Measurements from ENCODE around the gene MTCL1.

The MTCL1 gene

DNA sequence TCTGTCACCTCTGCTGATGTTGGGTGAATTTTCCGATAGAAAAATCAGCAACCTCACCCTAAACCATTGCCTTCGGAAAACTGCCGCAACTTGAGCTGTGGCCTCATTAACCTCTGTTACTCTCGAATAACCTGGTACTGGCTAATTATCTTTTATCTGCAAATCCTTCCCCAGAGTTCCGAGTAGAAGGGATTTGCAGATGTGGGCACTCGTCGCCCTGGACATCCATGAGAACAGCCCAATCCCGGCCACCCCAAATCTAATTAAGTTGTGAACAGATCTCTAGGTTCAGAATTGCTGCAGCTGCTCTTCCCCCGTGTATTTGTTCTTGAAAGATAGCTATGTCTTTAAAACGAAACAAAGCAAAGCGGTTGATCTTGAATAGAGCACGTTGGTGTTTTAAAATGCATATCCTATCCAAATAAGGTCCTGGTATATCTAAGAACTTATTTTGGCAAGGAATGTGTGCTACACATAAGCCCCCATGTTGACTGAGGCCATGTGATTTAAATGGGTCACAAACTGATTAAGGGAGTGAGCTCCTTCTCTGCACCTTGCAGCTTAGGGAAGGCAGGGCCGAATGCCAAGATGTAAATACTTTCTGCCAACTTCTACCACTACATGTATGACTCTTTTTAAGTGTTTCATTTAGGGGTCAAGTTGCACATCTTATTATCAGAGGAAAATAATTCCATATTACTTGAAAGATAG, 88.2 kb downstream of the MTCL1 start:
- DNase-seq (ENCODE audit: low read depth in 2 of 2), result no peak

DNA sequence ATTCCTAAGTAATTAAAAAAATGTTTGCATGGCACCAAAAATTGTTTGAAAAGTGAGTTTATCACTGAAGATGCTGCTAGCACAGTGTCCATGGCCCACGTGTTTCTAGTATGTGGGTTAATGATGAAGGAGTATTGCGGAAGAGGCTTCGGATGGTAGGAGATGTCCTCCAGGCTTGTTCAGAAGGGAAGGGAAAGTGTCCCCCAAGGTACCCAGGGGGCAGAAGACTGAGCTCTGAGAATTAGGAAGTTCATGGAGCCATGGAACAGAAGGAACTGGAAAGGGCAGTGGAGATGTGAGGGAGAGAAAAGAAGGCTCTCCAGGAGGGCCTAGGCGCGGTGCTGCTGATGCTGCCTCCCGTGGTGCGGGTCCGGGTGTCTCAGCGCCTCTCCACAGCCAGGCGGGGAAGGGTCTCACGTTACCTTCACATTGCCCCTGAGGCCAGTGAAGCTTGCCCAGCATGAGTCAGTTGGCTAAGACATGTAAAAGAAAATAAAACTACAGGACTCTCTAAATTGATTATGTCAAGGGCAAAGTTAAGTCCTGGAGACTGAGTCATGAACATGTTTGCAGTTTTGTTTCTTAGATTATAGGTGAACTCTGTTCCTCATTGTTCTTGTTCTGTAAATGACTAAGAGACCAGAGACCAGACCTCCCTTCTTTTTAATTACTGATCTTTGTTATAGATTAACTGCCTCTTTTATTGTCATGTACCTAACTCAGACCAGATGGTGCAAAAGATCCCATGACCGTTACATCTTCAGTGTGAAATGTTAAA, 89.0 kb downstream of the MTCL1 start:
- no peak for DNase-seq (ENCODE audit: low read depth in 2 of 2)

DNA sequence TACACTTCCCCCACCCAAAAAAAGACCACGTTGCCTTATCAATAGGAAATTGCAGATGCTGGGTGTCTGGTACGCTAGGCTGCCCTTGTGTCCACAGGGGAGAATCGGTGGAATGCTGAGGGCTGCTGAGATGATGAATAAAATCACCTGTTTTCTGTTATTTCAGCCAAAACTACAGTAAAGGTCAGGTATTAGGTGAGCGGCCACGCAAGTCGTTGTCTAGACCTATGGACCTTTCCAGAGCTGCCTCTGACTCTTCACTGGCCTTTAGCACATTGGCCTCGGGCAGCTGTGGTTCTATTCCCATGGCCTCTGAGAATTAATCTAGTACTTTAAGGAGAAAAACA, 89.6 kb downstream of the MTCL1 start:
- DNase-seq (ENCODE audit: low read depth in 2 of 2), result no peak

DNA sequence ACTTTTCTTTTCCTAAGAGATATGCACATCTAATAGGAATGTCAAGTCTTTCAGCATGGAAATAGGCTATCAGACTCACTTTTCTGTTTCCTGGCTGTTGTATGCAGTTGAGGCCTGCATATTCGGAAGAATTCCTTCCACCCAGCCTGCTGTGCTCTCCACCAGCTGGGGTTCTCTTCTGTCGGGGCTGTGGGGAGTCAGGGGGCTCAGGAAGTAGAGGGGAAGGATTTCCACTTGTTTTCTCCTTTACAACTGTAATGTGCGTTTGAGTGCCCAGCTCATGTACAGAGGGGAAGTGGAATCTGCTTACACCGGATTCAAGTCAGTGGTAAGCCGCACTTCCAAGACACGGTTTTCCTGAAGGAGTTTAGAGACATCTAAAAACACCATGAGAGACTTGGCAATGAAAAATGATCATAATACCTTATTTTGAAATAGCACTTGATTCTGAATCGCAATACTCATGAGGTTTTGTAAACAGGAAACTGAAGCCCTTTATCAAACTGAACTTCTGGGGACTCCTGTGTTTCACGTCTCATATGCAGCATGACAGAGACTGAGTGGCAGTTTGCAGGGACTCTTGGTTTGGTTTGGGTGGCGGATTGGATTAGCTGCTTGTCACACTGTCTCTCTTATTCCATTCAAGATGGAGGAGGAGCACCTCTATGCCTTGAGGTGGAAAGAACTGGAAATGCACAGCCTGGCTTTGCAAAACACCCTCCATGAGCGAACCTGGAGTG, 90.4 kb downstream of the MTCL1 start:
- DNase-seq (ENCODE audit: low read depth in 2 of 2), result no peak

DNA sequence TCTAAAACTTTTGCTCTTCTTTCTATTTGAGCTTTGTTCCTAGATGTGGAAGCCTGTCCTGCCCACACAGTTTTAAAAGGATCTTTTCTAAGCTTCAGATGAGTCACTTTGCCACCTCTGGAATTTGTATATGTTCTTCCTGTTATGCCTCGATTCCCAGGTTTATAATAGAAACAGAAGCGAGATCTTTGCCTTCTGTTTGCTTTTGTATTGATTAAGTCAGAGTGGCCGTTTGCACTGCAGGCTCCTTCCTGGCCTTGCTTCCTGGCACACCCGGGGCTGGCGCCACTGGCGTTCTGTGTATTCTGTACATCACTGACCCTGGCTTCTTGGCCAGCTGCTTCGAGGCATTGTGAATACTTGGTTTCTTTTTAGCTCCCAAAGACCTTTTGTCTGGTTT, 91.8 kb downstream of the MTCL1 start:
- DNase-seq (ENCODE audit: low read depth in 2 of 2), result no peak

DNA sequence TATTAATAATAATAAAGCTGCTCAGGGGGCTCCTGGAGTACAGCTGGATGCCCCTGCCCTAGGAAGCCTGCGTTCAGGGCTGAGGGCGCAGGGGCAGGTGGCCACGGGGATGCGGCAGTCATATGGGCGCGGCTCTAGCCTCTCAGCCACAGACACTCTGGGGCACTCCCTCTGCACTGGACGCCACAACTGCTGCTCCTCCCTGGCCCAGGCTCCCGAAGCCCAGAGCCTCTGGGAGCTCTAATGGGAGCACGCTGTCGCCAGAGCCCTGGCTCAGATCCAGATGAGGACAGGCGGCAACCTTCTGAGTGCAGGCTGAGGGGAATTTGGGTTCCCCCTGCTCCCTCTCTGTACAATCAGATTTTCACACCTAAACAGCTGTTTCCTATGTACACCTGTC, 93.6 kb downstream of the MTCL1 start:
- DNase-seq (ENCODE audit: low read depth in 2 of 2), result no peak

DNA sequence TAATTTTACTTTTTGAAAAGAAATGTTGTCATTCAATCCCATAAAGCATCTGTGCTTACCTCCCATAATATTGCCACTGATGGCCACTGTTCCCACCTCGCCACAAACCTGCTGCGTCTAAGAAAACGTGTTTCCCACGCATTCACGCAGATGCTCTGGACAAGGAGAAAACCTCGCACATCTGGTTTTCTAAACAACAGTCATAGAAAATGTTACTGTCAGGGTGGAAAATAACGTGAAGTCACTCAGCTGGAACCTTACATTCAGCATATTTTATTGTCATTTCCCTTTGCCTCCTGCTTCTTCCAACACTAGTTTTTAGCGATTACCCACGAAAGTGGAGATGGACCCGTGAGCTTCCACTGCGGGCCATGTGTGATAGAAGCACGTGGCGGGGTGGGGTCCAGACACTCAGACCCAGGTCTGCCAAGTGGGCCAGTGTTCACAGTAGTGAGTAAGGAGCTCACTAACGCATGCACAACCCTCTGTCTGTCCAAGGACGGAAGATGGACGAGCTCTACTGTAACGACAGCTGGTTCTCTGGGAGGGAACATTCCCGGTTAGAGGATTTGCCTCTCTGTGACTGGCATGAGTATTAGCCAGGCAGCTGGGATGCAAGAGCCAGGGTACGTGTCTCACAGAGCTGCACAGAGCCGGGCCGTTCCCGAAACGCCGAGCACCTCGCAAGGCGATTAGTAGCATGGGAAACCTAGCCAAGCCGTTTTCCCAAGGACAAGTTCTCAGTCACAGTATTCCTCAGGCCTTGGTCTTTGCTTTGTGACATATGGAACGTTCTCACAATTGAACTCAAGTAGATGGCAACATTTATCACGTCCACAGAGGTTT, 94.5 kb downstream of the MTCL1 start:
- DNase-seq (ENCODE audit: low read depth in 2 of 2), result no peak

DNA sequence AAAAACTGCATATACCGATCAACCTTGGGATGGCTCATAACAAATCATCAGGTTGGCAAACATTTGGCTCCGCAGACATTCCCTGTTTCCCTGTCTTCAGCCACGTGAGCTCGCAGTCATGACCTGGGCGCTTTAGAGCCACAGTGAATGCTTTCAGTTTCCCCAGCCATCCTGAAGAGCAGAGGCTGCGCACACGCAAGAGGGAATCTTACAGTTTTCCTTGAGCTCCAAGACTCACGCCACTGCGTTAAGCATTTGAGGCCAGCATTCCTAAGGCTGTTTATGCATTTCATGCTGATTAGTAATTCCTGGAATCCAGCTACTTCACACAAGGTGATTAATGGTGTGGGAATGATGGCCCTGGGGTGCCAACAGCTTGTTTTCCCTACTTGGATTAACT, 95.1 kb downstream of the MTCL1 start:
- no peak for DNase-seq (ENCODE audit: low read depth in 2 of 2)

DNA sequence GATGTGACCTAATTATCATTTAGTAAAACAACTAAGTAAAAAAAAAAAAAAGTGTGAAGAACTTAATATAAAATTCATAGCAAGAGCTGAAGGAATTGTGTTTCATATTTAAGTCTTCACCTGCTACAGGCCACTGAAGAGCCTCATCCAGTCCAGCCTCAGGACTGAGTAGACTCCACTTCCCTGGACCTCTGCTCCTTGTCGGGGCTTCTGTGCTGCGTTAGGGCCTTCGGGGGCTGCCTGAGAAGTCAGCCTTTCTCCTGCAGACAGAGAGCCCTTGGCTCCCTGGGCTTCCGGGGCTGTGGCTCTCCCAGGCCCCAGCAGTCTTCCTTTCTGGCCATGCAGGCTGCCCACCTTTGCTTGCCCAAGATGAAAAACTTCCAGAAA, 95.5 kb downstream of the MTCL1 start:
- DNase-seq (ENCODE audit: low read depth in 2 of 2), result no peak

DNA sequence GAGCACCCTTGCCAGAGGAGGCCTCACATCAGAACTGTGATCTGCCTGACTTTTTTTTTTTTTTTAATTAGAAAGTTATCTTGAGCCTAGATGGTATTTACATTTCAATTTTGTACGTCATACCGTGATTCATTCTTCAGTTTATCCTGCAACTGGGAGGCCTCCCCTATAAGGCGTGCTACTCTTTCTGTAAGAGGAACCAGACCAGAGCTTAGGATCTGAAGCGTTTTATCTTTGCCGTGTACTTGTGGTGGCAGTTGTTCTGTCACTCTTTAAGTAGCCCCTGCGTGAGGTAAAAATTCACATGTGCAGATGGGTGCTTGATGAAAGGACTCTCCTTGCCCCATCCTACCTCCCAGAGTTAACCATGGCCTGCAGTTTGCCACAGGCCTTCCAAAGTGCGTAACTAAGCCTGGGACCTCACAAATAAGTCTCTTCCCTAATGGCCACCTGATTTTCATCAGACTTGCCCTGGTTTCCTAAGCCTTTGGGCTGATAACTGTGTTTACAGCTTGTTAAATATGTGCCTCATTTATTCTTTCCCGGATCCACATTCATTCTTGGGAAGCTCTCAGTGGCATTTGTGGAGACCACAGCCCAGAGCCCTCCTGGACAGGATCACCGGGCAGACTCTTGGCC, 96.0 kb downstream of the MTCL1 start:
- DNase-seq (ENCODE audit: low read depth in 2 of 2), result no peak

DNA sequence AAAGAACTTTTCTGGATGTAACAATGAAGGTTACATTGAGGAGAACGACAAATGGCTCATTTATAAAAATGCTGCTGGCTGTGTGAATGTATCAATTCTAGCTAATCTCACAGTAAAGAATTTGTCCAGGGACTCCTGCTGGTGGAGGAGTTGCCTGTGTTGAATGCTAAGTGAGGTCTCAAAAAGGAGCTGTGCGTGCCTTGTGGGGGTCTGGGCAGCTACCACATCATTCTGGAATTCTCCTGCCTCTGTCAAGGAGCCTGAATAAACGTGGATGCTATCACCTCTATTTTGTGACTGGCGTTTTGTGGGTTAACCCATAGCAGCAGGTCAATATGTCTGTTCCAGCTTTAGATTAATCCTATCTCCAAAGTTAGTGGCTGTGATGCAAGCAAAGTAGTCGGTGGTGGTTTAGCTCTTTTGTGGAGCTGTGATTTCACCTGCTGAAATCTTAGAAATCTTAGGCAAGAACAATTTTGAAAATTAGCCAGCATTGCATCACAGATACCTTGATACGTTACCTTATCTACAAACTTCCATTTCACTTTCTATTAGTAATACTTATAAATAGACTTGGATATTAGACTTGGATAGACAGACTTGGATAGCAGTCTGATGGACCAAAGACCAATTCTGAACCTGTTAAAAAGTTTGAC, 96.8 kb downstream of the MTCL1 start:
- DNase-seq (ENCODE audit: low read depth in 2 of 2), result no peak

DNA sequence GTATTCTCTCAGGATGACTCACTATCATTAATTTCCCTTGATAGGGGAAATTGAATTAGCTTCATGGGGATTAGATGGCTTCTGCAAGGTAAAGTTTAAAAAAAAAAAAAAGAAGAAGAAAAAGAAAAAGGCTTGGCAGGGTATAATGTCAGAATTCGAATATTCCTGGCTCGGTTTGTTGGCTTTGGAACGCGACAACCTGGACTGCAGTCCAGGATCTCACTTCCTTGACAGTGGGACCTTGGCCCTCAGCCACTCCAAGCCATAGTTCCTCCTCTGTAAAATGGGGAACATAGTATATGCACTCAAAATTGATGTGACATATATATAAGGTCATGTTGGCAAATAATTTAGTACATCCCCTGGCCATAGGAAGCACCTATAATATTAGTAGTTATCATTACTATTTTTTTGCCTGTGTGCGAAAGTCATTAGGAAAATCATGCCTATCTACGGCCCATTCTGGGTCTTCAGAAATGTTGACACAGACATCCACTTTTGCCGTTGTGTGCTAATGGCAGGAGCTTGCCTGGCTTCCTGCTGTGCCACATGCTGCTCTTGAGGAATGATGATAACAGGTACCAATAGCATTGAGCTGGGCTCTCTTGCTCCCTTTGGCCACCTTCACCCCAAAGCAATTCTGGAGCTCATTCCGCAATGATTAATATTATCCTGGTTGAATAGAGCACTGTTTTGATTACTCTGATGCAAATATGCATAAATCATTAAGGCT, 97.9 kb downstream of the MTCL1 start:
- no peak for DNase-seq (ENCODE audit: low read depth in 2 of 2)

DNA sequence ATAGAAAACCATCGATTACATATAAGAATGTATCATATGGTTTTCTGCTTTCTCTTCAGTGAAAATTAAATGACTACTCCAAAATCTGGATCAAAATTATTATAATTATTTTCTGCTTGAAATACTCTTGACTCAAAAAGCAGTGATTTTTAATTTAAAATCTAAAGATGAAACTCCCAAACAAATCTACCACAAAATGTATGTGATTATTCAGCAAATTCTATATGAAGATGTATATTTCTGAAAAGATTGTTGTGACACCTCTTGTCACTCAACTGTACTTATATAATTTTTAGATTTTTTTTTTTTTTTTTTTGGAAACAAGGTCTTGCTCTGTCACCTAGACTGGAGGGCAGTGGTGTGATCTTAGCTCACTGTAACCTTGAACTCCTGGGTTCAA, 98.6 kb downstream of the MTCL1 start:
- no peak for DNase-seq (ENCODE audit: low read depth in 2 of 2)

DNA sequence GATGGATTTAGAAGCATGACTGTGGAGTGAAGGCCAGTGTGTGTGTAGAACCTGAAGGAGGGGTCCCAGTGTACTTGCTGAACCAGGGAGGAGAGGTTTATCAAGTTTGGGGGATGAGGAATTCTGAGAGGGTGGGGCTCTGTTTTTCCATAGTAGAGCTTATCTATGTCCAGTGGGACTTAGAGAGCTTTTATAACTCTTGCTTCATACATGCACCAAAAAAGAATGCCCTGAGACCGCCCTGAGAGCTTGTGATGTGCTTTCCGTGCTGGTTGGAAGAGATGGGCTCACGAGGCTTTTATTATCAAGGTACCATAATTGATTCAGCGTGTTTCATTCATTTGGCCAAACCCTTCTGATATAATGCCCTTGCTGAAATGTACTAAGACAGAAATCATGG, 100.2 kb downstream of the MTCL1 start:
- DNase-seq (ENCODE audit: low read depth in 2 of 2), result no peak

DNA sequence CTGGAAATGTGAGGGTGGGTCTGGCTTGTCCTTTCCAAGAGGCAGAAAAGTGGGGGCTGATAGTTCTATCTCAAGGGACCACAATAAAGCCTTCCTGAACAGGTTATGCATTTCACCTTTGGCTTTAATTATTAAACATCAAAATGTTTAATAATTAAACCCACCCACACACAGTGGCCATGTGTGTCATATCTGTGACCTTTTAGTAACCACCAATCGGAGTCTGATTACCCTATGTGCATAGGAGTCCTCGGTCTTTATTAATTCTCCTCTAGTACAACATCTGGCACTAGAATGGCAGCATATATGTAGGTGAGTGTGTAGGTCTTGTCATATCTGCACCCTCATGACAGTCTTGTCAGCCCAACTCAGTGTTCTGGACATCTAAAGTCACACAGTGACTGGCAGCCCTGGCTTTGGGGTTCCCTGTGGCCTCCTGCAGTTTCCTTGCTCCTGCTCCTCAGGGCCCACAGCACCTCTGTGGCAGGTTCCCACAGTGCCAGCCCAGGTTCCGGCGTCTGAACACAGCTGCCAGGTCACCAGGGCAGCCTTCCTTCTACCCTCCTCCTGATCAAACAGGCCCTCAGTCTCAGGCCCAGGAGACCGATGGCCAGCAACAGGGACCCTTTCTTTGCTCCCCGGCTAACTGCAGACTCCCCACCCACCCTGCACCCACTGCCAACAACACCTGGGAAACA, 100.9 kb downstream of the MTCL1 start:
- no peak for DNase-seq (ENCODE audit: low read depth in 2 of 2)

DNA sequence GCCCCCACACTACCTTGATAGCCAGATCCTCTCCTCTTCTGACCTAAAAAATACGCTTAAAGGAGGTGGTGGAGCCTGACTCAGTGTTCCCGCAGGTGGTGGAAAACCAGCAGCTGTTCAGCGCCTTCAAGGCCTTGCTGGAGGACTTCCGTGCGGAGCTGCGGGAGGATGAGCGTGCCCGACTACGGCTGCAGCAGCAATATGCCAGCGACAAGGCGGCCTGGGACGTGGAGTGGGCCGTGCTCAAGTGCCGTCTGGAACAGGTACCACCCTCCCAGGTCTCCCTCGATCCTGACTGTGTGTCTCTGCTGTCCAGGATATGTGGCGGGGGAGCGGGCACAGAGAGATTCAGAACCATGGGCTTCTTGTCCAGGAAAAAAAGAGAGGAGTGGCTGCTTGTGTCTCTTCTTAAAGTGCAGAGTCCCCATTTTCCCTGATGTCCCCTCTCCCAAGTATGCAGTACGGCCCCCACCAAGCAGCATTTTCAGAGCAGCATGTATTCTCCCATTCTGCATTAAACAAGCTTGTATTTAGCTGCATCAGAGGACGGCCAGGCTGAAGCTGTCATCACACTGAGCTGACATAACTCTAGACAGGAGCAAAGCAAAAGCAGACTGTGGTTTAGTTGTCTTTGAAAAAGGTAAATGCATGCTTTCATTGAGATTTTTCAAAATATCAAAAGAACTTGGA, 101.6 kb downstream of the MTCL1 start:
- DNase-seq (ENCODE audit: low read depth in 2 of 2), result no peak

DNA sequence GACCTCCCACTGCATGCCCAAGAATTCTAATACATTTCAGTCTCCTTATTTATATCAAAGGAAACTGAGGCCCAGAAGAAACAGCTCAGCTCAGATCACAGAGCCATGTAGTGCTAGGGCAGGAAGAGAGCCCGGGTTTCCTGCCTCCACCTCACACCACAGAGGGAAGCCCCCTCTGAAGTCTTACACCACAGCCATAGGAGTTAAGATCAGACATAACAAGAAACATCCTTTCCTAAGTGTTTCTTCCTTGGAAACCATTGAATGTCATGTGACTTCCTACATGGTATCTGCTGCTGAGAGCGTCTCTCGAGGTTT, 102.1 kb downstream of the MTCL1 start:
- no peak for DNase-seq (ENCODE audit: low read depth in 2 of 2)

DNA sequence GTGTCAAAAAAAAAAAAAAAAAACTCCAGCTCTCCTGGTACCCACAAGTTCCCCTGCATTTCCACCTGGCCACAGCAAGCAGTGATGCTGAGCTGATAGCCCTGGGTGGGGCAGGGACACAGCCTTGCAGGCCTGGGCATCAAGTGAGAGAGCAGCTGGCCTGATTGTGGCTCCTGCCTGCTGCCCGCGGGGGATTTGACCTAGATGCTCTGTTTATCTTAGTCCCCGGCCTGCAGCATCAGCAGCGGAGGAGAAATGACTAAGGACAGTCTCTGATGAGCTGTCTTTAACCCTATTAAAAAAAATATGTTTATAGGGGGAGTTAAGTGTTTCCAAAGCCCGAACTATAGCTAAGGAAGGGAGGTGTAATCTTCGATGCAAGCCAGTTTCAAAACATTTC, 102.6 kb downstream of the MTCL1 start:
- no peak for DNase-seq (ENCODE audit: low read depth in 2 of 2)

DNA sequence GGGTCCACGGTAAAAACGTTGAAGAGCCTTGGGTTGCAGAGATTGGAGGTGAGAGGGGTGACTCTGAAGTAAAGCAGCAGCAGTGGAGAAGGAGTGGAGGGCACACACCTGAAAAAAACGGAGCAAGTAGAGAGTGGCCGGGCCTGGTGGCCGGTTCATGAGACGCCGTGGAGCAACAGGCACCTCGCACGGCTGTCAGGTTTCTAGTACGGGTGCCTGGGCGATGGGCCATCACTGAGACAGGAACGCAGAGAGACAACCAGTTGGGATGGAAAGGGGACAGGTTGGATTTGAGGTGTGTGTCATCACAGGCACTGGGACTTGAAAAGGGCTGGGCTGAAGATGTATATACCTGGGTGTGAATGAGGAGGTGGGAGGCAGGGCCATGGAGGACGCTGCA, 104.2 kb downstream of the MTCL1 start:
- no peak for DNase-seq (ENCODE audit: low read depth in 2 of 2)

Measured in stimulated activated CD8-positive, alpha-beta memory T cell treated with anti-CD3 and anti-CD28 coated beads, Interleukin-7, amount 100 ng/mL, for 1 hour (primary cell).